ENCODE data around the gene ZNF213.

The ZNF213 gene

DNA sequence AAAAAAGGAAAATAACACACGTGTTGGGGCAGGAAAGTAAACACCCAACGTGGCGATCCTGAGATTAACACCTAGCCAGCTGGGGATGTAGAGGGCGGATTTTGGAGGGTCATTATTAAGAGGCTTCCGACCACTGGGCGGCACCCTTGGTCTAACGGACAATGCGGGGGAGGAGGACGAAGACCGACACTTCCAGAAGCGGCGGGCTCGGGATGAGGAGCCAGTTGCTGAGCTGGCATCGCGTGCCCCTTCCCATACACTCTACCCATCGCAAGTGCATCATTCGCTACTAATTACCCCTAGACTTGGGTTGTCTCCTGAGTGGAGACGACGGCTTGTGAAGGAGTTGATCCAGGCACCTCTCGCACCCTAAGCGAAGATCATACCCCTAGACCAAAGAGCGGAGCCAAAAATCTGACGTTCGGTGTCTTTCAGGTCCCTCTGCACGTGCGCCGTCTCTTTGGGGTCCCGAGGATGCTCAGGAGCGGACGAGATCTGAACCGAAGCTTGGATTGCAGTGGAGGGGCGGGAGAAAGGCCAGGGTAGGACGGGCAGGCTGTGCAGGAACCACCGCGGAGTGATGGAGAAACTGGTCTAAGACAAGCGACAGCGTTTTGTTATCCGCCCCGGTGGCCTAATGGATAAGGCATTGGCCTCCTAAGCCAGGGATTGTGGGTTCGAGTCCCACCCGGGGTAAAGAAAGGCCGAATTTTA lies 17.6 kb downstream of the ZNF213 start (continued):
- TF ChIP-seq ZNF530 (tag by site-specific recombination; IDR thresholded peaks at IDR 0.05; ENCODE audit: low read depth) = no peak
- peak; percentile 79 for TF ChIP-seq ZNF76 (tag by site-specific recombination; IDR thresholded peaks at IDR 0.05; ENCODE audit: borderline replicate concordance, low read depth)
- TF ChIP-seq ZNF433 (tag by site-specific recombination; IDR thresholded peaks at IDR 0.05; ENCODE audit: low read depth) = no peak
- no peak for TF ChIP-seq ZNF777 (tag by site-specific recombination; IDR thresholded peaks at IDR 0.05; ENCODE audit: borderline replicate concordance)
- no peak for TF ChIP-seq ZNF302 (tag by site-specific recombination; IDR thresholded peaks at IDR 0.05; ENCODE audit: low read depth)
- no peak for TF ChIP-seq ZNF791 (tag by site-specific recombination; IDR thresholded peaks at IDR 0.05)

DNA sequence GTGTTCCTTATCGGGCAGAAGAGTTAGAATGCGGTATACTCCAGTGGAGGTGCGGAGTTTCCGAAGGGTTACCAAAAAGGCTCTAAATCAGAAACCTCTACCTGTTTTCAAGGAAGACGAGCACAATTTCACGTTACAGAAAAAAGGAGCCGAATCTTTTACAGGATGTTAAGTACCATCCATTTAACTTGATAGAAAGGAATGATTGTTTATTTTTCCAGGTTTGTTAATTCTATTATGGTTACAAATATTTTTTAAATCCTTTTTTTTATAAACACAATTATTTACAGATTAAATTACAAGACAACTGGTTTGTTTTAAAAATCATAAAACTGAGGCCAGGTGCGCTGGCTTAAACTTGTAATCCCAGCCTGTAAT lies 18.2 kb downstream of the ZNF213 start:
- CTCF ChIA-PET = interaction anchor here (1.0 to 3.0 kb wide), 7 partner anchors 8 to 30 kb away, joined by 3 to 15 read pairs (median 4); no protein-coding TSS in a partner anchor
- no peaks in the 10 kb centered on the region for H3K9me3 ChIP-seq (ENCODE audit: control insufficient read depth, insufficient read depth, low read depth, low read length)
- POLR2A ChIA-PET = interaction anchor here (1.0 to 1.4 kb wide), 4 partner anchors 18 to 132 kb away, joined by 3 to 7 read pairs (median 4); partner anchors contain the start of genes OR1F1, TNFRSF12A and ZNF213
- H3K4me1 ChIP-seq (ENCODE audit: control insufficient read depth, insufficient read depth, low read length) = no peaks in the 10 kb centered on the region
- H3K36me3 ChIP-seq (ENCODE audit: control insufficient read depth in 2 of 2, insufficient read depth in 1 of 2, low read length in 2 of 2) = no peaks in the 10 kb centered on the region
- no peak overlapping the region for H3K27ac ChIP-seq (ENCODE audit: extremely low read depth, low read depth, low read length)
- TF ChIP-seq ZNF558 (tag by site-specific recombination; IDR thresholded peaks at IDR 0.05) (0 out of 2 replicates have a peak, but pooled peaks have one; percentile 5), ZNF138 (tag by site-specific recombination; IDR thresholded peaks at IDR 0.05; ENCODE audit: borderline replicate concordance) (no peak), IKZF3 (tag by site-specific recombination; IDR thresholded peaks at IDR 0.05) (0 out of 2 replicates have a peak, but pooled peaks have one; percentile 6), ZBTB8A (tag by site-specific recombination; IDR thresholded peaks at IDR 0.05) (0 out of 2 replicates have a peak, but pooled peaks have one; percentile 91), ZNF629 (tag by site-specific recombination; IDR thresholded peaks at IDR 0.05) (0 out of 2 replicates have a peak, but pooled peaks have one; percentile 8), ZNF366 (tag by site-specific recombination; conservative IDR thresholded peaks at IDR 0.05) (peak; percentile 97), ZNF549 (tag by site-specific recombination; IDR thresholded peaks at IDR 0.05) (0 out of 2 replicates have a peak, but pooled peaks have one; percentile 14), GLI2 (tag by site-specific recombination; IDR thresholded peaks at IDR 0.05; ENCODE audit: borderline replicate concordance, low read depth) (0 out of 2 replicates have a peak, but pooled peaks have one; percentile 50), ZNF23 (tag by site-specific recombination; IDR thresholded peaks at IDR 0.05; ENCODE audit: borderline replicate concordance) (no peak)
- TF ChIP-seq, protein P1, sequence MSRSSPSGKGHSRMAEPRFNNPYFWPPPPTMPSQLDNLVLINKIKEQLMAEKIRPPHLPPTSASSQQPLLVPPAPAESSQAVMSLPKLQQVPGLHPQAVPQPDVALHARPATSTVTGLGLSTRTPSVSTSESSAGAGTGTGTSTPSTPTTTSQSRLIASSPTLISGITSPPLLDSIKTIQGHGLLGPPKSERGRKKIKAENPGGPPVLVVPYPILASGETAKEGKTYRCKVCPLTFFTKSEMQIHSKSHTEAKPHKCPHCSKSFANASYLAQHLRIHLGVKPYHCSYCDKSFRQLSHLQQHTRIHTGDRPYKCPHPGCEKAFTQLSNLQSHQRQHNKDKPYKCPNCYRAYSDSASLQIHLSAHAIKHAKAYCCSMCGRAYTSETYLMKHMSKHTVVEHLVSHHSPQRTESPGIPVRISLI (tag by site-specific recombination; IDR thresholded peaks at IDR 0.05) = peak; percentile 47; the same call in 1 of the 2 replicates
- TF ChIP-seq, protein P2, sequence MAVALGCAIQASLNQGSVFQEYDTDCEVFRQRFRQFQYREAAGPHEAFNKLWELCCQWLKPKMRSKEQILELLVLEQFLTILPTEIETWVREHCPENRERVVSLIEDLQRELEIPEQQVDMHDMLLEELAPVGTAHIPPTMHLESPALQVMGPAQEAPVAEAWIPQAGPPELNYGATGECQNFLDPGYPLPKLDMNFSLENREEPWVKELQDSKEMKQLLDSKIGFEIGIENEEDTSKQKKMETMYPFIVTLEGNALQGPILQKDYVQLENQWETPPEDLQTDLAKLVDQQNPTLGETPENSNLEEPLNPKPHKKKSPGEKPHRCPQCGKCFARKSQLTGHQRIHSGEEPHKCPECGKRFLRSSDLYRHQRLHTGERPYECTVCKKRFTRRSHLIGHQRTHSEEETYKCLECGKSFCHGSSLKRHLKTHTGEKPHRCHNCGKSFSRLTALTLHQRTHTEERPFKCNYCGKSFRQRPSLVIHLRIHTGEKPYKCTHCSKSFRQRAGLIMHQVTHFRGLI (tag by site-specific recombination; IDR thresholded peaks at IDR 0.05) = 0 out of 2 replicates have a peak, but pooled peaks have one; percentile 5
- TF ChIP-seq, protein P3, sequence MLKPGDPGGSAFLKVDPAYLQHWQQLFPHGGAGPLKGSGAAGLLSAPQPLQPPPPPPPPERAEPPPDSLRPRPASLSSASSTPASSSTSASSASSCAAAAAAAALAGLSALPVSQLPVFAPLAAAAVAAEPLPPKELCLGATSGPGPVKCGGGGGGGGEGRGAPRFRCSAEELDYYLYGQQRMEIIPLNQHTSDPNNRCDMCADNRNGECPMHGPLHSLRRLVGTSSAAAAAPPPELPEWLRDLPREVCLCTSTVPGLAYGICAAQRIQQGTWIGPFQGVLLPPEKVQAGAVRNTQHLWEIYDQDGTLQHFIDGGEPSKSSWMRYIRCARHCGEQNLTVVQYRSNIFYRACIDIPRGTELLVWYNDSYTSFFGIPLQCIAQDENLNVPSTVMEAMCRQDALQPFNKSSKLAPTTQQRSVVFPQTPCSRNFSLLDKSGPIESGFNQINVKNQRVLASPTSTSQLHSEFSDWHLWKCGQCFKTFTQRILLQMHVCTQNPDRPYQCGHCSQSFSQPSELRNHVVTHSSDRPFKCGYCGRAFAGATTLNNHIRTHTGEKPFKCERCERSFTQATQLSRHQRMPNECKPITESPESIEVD (tag by site-specific recombination; IDR thresholded peaks at IDR 0.05) = peak; percentile 44; the same call in 1 of the 2 replicates
- TF ChIP-seq, protein P4, sequence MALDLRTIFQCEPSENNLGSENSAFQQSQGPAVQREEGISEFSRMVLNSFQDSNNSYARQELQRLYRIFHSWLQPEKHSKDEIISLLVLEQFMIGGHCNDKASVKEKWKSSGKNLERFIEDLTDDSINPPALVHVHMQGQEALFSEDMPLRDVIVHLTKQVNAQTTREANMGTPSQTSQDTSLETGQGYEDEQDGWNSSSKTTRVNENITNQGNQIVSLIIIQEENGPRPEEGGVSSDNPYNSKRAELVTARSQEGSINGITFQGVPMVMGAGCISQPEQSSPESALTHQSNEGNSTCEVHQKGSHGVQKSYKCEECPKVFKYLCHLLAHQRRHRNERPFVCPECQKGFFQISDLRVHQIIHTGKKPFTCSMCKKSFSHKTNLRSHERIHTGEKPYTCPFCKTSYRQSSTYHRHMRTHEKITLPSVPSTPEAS (tag by site-specific recombination; IDR thresholded peaks at IDR 0.05) = no peak
- no peak overlapping the region for H3K4me3 ChIP-seq (ENCODE audit: low read depth, low read length)

Data from HEK293 (cell line).